ENCODE data around the gene SUGCT.

- TF ChIP-seq CTCF (IDR thresholded peaks at IDR 0.05), result no peak
- no peak for TF ChIP-seq POLR2A (IDR thresholded peaks at IDR 0.05)
Observed at GRCh38 chr7:40475681-40475982, 340.8 kb downstream of the SUGCT start.
